Esophagus squamous epithelium (tissue), 4 donors: ENCODE measurements around the gene AAR2.

Experiments
- POLR2A ChIP-seq, 4 donors: fragments of 450-650 bp; IDR thresholded peaks; one replicate each; pipeline ENCODE4 v1.6.1; 2017; ENCODE audit warnings: antibody characterized with exemption in 4 of 4, mild to moderate bottlenecking in 4 of 4, moderate library complexity in 3 of 4
- TF ChIP-seq, protein P1 (sequence below), 6 experiments: fragments of 450-650 bp in 4 of 6; fragments of 200-600 bp in 2 of 6; sonication (generic) in 2 of 6; IDR thresholded peaks; one replicate each; pipeline ENCODE4 v1.5.1; 2016 to 2019; ENCODE audit warnings: antibody characterized with exemption in 6 of 6, mild to moderate bottlenecking in 4 of 6, moderate library complexity in 4 of 6

DNA sequence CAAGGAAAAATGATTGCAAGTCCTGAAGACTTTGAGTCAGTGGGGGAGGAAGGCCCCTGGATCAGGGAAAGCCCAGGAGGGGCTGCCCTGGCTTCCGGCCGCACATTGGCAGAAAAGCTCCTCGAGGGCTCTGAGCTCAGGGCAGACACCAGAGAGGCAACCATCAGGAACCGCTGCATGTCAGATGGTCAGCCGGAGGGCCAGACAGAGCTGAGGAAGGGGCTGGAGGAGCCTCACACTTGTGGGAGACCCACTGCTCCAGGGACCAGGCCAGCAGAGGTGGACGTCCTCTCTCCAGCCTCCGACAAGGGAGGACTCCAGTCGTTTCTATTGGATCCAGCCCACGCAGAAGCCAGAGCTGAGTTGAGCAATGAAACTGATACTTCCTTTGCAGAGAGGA, 30.2 kb upstream of the AAR2 start:
- TF ChIP-seq, protein P1, sequence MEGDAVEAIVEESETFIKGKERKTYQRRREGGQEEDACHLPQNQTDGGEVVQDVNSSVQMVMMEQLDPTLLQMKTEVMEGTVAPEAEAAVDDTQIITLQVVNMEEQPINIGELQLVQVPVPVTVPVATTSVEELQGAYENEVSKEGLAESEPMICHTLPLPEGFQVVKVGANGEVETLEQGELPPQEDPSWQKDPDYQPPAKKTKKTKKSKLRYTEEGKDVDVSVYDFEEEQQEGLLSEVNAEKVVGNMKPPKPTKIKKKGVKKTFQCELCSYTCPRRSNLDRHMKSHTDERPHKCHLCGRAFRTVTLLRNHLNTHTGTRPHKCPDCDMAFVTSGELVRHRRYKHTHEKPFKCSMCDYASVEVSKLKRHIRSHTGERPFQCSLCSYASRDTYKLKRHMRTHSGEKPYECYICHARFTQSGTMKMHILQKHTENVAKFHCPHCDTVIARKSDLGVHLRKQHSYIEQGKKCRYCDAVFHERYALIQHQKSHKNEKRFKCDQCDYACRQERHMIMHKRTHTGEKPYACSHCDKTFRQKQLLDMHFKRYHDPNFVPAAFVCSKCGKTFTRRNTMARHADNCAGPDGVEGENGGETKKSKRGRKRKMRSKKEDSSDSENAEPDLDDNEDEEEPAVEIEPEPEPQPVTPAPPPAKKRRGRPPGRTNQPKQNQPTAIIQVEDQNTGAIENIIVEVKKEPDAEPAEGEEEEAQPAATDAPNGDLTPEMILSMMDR (IDR thresholded peaks at IDR 0.05): no peak
- no peak for TF ChIP-seq POLR2A (IDR thresholded peaks at IDR 0.05)
